ENCODE data around the gene FRY.

The FRY gene

DNA sequence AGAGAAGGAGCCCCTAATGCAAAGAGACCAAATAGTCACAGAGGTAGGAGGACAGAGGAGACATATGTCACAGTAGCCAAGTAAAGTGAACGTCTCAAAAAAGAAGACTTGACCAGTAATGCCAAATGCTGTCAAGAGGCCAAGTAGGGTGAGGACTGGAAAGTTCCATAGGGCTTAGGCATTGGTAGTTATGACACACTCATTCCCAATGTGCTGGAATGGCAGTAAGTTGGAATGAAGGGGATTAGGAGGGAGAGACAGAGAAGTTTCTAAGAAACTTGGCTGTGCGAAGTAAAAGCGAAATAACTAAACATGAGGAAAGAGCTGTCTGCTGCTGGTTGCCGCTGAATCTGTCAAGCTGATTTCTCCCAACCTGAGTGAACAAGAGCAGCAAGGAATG lies 14.9 kb upstream of the FRY start:
- DNase-seq (ENCODE audit: low spot score): no peak

GRCh38 chr13:32017474-32017873 lies 14.1 kb upstream of the FRY start:
- DNase-seq (ENCODE audit: low spot score): no peak

GRCh38 chr13:32019612-32020233 lies 11.9 kb upstream of the FRY start:
- peak; percentile 32 for DNase-seq (ENCODE audit: low spot score)

- DNase-seq (ENCODE audit: low spot score): no peak
These were observed 9.8 kb upstream of the FRY start for GRCh38 chr13:32021785-32022184.

DNA sequence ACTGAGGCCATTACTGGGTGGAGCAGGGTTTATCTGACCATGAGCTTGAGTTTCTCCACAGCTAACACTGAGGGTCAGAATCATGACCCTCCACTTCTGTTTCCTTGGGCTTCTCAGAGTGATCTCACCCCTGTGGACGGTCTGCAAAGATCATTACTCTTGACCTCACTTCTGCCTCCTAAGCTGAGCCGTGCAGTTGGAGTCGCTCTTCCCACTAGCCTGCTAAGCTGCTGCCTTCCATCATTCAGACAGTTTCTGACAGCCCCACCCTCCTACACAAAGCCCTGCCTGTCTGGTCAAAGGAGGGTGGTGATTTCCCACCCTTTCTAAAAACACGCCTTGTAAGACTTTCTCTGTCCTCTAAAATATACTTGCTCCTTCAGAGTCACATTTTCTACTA lies 9.3 kb upstream of the FRY start:
- no peak for DNase-seq (ENCODE audit: low spot score)

GRCh38 chr13:32023096-32023495 lies 8.5 kb upstream of the FRY start:
- no peak for DNase-seq (ENCODE audit: low spot score)

DNA sequence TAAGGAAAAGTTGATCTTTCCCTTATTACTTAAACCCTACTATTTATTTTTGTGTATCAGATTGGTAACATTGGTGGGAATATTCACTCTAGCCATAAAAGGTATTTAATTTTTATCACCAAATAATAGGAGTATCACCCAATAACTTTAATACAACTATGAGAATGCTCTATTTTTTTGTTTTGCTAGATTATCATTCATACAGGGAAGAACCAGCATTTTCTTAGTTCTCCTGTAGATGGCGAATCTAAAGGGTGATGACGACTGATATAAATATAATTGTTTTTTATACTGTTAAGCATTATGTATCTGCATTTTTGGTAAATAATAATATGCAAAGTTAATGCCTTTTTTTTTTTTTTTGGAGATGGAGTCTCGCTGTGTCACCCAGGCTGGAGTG lies 7.9 kb upstream of the FRY start:
- no peak for DNase-seq (ENCODE audit: low spot score)

GRCh38 chr13:32024750-32025149 lies 6.8 kb upstream of the FRY start:
- no peak for DNase-seq (ENCODE audit: low spot score)

DNA sequence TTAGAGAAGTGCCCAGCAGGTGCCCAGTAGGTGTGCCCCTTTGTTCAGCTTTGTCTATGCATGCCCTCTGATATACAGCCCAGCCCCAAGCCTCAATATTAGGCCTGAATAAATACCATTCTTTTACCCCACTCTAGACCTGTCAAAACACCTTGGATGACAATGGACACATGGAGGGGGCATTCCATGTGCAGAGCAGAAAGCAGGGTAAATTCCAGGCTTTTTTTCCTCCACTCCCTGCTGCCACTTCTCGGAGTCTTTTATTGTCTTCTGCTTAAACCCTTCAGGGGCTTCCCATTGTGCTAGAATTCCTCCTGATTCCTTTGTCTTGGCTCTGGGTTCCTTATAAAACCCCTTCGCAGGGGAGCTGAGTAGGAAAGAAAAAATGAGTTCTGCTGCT lies 5.8 kb upstream of the FRY start:
- DNase-seq (ENCODE audit: low spot score): no peak

DNA sequence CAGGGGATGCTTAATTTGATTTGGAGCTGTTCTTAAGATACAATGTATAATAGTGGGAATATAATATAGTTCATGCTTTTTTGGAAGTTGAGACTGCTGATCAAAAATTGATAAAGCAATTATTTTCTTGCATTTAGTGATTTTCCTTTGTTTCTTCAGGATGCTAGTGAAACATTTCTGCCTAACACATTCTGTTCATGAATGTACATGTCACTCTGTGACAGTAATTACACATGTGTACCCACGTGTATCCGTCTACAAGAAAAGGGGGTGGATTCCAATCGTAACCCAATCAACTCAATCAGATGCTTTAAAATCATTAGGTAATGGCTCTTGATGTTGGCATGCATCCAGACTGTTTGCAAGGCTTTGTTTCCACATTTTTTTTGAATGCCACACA lies 5.0 kb upstream of the FRY start:
- no peak for DNase-seq (ENCODE audit: low spot score)

DNA sequence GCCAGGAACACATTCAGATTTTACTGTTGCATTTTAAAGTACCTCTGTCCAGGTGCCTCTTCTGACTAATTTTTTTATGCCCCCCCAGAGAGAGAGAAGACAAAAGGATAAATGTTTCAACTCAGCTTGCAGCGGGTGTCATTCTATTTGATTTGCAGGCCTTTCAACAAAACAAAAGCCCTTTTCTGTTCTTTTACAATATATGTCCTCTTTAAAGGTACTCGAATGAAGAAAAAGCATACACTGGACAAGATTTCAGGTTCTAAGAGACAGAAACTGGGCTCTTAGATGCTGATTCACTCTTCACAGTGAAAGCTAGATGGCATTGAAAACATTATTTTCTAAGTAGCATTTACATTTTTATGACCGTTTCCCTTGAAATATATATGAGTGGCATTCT lies 2.9 kb upstream of the FRY start:
- no peak for DNase-seq (ENCODE audit: low spot score)

DNA sequence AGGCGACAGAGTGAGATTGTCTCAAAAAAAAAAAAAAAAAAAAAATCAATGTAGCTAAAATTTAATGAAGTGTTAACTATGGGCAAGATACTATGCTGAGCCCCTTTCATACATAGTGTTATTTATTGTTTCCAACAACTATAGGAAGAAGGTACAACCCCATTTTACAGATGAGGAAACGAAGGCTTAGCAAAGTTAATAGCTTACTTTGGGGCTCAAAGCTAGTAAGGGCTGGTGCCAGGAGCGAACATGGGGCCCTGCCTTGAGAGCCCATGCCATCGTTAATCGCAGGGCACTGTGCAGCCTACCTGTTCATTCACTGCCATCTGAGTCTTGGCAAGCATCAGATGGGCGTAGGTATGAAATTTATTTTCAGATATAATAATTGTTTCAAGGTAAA lies 1.9 kb upstream of the FRY start:
- DNase-seq (ENCODE audit: low spot score): no peak

- DNase-seq (ENCODE audit: low spot score): no peak
These were observed 319 bp downstream of the FRY start for GRCh38 chr13:32031815-32032370.

GRCh38 chr13:32032759-32033158 lies 1.2 kb downstream of the FRY start:
- no peak for DNase-seq (ENCODE audit: low spot score)

DNA sequence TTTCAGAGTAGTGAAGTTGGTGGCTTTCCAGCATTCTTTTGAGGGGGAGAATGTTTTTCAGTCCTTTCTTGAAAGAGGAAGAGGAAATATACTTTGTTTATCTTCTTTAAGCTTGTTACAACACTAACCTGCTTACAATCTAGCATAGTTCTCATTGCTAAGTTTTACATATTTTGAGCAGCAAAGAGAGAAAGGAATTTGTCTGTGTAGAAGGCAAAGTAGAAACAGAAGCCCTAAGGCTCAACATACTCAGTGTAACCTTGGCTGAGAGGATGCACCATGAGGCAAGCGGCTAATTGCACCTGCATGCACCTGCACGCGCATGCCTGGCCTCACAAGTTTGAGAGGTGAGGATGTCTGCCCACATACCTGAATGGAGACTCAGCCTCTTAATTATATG lies 2.2 kb downstream of the FRY start:
- DNase-seq (ENCODE audit: low spot score): no peak

DNA sequence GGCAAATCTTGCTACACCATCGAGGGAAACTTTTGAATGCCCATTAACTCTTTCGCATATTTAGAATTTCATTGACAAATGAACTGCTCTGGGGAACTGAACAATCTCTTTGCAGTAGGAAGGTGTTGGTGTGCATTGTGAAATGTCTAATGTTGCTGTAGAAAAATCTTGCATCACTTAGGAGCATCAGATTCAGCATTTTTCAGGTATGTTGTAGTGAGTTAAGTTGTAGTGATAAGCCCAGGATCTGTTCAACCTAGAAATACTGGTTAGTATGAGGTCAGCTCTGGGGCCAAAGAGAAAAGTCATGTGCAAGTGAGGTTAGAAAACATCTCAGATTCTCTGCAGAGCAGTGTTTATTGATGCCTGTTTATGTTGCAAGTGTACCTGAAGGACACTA lies 4.1 kb downstream of the FRY start:
- no peak for DNase-seq (ENCODE audit: low spot score)

DNA sequence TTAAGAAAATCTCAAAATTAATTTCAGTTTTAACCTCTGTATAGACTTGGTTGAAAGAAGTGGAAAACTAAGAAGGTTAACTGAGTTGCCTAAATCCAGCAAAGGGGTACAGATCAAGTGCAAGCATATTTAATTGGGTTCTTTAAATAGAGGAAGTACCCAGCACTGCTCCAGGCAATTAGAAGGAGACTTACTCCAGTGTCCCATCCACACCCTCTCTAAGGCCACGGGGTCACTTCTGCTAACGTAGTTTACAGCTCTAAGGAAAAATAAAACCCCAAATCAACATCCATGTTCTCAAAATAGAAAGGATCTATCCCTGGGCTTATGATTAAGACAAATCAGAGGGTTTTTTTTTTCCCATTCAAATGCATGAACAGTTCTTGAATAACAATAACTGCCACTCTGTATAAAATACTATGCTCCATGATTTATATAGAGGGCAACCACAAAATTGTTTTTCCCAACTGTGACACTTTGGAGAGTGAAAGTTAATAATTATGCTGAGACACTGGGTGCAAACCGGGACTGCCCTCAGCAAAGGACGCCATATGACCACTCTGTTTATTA lies 4.6 kb downstream of the FRY start:
- no peak for DNase-seq (ENCODE audit: low spot score)

- DNase-seq (ENCODE audit: low spot score): no peak
These were observed 5.2 kb downstream of the FRY start for GRCh38 chr13:32036757-32037156.

DNA sequence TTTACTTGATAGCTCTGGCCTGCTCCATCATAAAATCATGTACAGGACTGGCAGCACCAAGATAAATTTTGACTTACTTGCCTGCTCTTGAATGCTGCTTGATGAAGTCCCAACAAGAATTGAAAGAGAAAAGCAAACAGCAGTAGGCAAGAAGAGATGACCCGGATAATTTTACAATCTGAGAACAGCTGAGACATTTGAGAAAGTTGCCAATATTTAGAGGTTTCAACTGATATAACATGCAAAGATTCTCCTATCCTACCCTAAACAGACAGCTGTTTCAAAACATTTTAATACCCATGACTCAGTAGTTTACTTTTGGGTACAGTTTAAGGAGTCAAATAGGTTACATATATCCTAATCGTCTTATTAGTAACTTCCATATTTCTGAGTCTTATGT lies 5.9 kb downstream of the FRY start:
- no peak for DNase-seq (ENCODE audit: low spot score)

GRCh38 chr13:32038343-32038742 lies 6.8 kb downstream of the FRY start:
- DNase-seq (ENCODE audit: low spot score): no peak

GRCh38 chr13:32039056-32039455 lies 7.5 kb downstream of the FRY start:
- no peak for DNase-seq (ENCODE audit: low spot score)

DNA sequence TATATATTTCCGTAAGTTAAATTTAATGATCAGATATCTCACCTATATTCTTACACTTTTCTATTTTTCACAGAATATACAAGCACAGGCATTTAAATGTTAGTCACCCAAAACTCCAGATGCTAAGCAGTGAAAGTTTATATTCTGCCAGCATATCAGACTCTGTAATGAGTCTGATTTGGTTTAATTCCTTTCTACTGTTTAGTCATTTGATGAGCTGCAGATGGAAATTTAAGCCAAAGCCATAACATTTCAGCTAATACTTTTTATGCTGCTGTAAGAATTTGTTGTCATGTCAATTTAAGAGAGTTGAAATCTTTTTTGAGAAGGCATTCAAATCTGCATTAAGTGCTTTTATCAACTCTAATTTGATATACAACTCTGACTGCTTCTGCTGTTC lies 8.0 kb downstream of the FRY start:
- DNase-seq (ENCODE audit: low spot score): no peak

GRCh38 chr13:32040052-32040642 lies 8.6 kb downstream of the FRY start:
- DNase-seq (ENCODE audit: low spot score): no peak

DNA sequence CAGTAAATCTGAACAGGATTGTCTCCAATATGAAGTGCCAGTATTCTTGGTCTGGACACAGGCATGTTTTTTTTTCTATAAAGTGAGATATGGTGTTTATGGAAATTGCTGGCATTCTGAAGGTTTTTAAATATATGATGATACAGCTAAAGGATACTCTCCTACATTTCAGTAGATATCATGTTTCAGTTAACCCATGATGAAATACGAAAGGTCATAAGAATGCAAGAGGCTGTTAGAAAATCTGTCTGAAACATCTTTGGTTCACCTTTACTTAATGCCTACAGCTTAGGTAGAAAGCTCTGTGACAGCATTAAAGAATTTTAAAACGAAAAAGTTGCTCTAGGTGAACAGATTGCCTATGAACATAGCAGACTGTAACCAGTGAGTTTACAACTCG lies 9.1 kb downstream of the FRY start:
- no peak for DNase-seq (ENCODE audit: low spot score)
